ENCODE results near the gene ROPN1L.

DNA sequence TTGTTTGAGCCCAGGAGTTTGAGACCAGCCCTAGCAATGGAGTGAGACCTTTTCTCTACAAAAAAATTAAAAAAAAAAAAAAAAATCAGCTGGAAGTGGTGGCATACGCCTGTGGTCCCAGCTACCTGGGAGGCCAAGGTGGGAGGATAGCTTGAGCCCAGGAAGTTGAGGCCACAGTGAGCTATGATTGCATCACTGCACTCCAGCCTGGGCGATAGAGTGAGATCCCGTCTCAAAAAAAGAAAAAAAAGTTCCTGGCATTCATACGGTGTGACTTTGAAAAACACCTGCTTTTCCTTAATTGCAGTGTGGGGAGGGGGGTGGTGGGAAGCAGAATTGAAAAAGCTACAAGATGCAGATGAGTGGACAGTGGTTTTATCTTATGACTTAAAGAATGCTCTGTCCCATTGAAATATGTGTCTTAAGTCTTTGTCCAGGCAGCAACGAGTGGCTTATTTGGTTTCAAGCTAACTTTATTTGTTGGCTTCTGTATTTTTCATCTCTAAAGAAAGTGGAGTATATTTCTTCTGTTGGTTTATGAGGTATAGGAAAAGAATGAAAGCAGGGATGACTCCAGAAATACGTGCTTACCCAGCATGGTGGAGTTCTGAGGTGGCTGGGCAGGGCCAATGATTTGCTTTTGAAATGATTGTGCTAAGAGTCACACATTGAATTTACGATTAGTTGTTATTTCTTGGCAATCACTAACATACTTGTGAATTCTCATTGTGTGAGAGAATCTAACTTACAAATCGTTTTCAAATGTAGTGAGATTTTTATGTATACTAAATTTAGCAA is 27.8 kb downstream of the ROPN1L start:
- TF ChIP-seq, protein P1, sequence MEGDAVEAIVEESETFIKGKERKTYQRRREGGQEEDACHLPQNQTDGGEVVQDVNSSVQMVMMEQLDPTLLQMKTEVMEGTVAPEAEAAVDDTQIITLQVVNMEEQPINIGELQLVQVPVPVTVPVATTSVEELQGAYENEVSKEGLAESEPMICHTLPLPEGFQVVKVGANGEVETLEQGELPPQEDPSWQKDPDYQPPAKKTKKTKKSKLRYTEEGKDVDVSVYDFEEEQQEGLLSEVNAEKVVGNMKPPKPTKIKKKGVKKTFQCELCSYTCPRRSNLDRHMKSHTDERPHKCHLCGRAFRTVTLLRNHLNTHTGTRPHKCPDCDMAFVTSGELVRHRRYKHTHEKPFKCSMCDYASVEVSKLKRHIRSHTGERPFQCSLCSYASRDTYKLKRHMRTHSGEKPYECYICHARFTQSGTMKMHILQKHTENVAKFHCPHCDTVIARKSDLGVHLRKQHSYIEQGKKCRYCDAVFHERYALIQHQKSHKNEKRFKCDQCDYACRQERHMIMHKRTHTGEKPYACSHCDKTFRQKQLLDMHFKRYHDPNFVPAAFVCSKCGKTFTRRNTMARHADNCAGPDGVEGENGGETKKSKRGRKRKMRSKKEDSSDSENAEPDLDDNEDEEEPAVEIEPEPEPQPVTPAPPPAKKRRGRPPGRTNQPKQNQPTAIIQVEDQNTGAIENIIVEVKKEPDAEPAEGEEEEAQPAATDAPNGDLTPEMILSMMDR (conservative IDR thresholded peaks at IDR 0.05; ENCODE audit: low read length) = no peak
- no peak for TF ChIP-seq EZH2phosphoT487 (IDR thresholded peaks at IDR 0.05; ENCODE audit: borderline replicate concordance)
